HUES64 (cell line): ENCODE results near the gene UST.
"Not testable (repeated sequence)": the region's sequence is repeated elsewhere in the genome, so short reads cannot be mapped to it uniquely, and the experiment has no call there.

Experiments used
- H3K27ac ChIP-seq: 2 replicates; pipeline ENCODE4 v1.7.0; 2013; ENCODE audit warnings: low read depth, low read length, inconsistent platforms
- H3K27me3 ChIP-seq: 2 replicates; pipeline ENCODE4 v1.6.1; 2013; ENCODE audit warnings: mild to moderate bottlenecking, low read length; ENCODE audit not compliant: insufficient read depth
- H3K36me3 ChIP-seq: 2 replicates; pipeline ENCODE4 v1.6.1; 2013; ENCODE audit warnings: mild to moderate bottlenecking, low read length; ENCODE audit not compliant: insufficient read depth
- H3K4me1 ChIP-seq: 2 replicates; pipeline ENCODE4 v1.6.1; 2013; ENCODE audit warnings: mild to moderate bottlenecking, low read length, moderate library complexity; ENCODE audit not compliant: insufficient read depth
- H3K4me3 ChIP-seq: 2 replicates; pipeline ENCODE4 v1.5.1; 2013; ENCODE audit warnings: mild to moderate bottlenecking, low read length, moderate library complexity
- H3K9ac ChIP-seq: 2 replicates; pipeline ENCODE4 v1.6.1; 2013; ENCODE audit warnings: mild to moderate bottlenecking, low read depth, low read length
- H3K9me3 ChIP-seq: 2 replicates; pipeline ENCODE4 v1.6.1; 2013; ENCODE audit warnings: low read depth, low read length; ENCODE audit not compliant: insufficient read depth
- WGBS: fragments of 150-250, 120-280 bp; methylation state at CpG from one replicate; pipeline ENCODE4 v1.1.7; 2013; ENCODE audit warnings: missing lambda C conversion rate; 5-methylcytosine and 5-hydroxymethylcytosine counted together

The UST gene

DNA sequence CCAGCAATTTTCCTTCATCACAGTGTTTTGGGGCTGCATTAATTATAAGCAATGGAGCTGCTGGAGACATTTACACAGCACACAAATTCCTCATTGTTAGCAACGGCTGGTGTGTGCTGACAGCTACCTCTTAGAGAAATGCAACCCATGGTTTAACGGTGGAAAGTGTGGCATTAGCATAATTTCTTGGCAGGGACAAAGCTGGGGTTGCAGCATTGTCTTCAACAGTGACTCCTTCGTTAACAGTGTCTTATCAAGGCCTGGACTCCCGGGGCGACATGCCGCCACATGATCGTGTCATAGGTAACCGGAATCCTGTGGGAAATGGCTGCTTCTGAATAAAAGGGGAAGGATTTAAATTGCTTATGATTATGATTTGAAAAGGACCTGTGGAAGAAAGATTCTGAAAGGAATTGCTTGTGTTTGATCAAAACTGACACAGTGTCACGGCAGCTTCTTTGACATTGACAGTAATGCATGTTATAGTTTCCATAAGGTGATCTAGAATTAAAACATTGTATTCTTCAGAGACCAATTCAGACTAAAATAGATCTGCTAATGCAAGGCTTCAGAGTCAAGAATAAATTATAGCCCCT is 128.0 kb downstream of the UST start:
- Histone ChIP-seq H3K9ac (no peak overlapping the region), H3K4me3 (no peak overlapping the region)
- 75% methylated on average over 9 of the region's 9 CpGs for WGBS

DNA sequence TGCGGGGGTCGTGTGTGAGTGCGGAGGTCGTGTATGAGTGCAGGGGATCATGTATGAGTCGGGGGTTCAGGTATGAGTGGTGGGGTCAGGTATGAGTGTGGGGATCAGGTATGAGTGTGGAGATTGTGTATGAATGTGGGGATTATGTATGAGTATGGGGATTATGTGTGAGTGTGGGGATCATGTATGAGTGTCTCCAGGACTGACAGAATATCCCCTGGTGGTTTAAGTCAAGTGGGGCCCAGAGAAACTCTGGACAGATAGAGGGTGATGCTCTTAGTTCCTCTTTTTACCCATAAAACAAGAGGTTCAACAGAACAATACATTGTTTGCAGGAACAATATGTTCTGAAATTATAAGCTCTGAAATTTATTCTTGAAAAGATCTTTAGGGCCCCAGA is 131.9 kb downstream of the UST start:
- 95% methylated on average over 5 of the region's 5 CpGs for WGBS

More for the DNA sequence above, 128.0 kb downstream of the UST start:
- Histone ChIP-seq H3K36me3 (no peaks in the 10 kb centered on the region), H3K27me3 (no peaks in the 10 kb centered on the region), H3K27ac (no peak overlapping the region), H3K9me3 (no peaks in the 10 kb centered on the region), H3K4me1 (peaks cover 20% of the 10 kb centered on the region)

DNA sequence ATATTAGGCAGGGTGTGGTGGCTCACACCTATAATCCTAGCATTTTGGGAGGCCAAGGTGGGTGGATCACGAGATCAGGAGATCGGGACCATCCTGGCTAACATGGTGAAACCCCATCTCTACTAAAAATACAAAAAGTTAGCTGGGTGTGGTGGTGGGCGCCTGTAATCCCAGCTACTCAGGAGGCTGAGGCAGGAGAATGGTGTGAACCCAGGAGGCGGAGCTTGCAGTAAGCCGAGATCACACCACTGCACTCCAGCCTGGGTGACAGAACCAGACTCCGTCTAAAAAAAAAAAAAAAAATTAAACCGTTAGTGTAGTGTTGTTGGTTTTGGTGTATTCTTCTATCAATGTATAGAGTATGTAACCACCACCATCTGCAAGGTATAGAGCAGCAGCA is 133.9 kb downstream of the UST start:
- peaks cover 31% of the 10 kb centered on the region for H3K4me1 ChIP-seq
- H3K27me3 ChIP-seq: not testable (repeated sequence)
- WGBS: 86% methylated on average over 5 of the region's 7 CpGs

More for the DNA sequence above, 131.9 kb downstream of the UST start:
- Histone ChIP-seq H3K9ac (no peak overlapping the region), H3K4me3 (no peak overlapping the region), H3K36me3 (no peaks in the 10 kb centered on the region), H3K27ac (no peak overlapping the region), H3K27me3 (no peaks in the 10 kb centered on the region), H3K9me3 (no peaks in the 10 kb centered on the region), H3K4me1 (peaks cover 27% of the 10 kb centered on the region)

GRCh38 chr6:148881593-148882311 is 134.9 kb downstream of the UST start:
- WGBS: 83% methylated on average over 9 of the region's 9 CpGs
- no peak overlapping the region for H3K9ac ChIP-seq
- H3K27ac ChIP-seq: no peak overlapping the region
- H3K9me3 ChIP-seq: no peaks in the 10 kb centered on the region
- peaks cover 38% of the 10 kb centered on the region for H3K4me1 ChIP-seq
- no peak overlapping the region for H3K4me3 ChIP-seq
- H3K27me3 ChIP-seq: no peaks in the 10 kb centered on the region
- H3K36me3 ChIP-seq: no peaks in the 10 kb centered on the region

More for the DNA sequence above, 133.9 kb downstream of the UST start:
- not testable (repeated sequence) for H3K36me3 ChIP-seq, H3K9me3 ChIP-seq, H3K9ac ChIP-seq, H3K27ac ChIP-seq, H3K4me3 ChIP-seq

DNA sequence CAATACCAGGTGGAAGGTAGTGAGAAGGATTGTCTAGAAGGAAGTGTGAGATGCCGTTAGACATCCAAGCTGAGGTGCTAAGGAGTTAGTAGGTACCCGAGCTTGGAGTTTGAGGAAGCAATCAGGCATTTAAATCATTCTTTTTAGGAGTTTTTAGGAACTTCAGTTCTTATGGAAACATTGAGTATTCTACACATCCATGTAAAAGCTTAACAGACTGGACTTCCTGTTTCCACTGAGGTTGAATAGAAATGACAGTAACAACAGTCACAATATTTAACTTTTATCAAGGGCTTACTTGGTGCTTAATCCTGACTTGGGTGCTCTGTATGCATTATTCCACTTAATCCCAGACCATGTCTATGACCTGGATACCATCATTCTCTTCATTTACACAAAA is 136.4 kb downstream of the UST start:
- no peaks in the 10 kb centered on the region for H3K9me3 ChIP-seq
- no peak overlapping the region for H3K9ac ChIP-seq
- H3K36me3 ChIP-seq: peaks cover 11% of the 10 kb centered on the region; the same call in 1 of the 2 replicates
- no peaks in the 10 kb centered on the region for H3K27me3 ChIP-seq
- 94% methylated on average over 2 of the region's 2 CpGs for WGBS
- H3K4me1 ChIP-seq: peaks cover 38% of the 10 kb centered on the region
- no peak overlapping the region for H3K27ac ChIP-seq
- H3K4me3 ChIP-seq: no peak overlapping the region

GRCh38 chr6:148884461-148884860 is 137.6 kb downstream of the UST start:
- Histone ChIP-seq H3K4me3 (no peak overlapping the region), H3K27ac (no peak overlapping the region), H3K4me1 (peaks cover 38% of the 10 kb centered on the region), H3K9ac (no peak overlapping the region), H3K9me3 (no peaks in the 10 kb centered on the region), H3K36me3 (peaks cover 17% of the 10 kb centered on the region), H3K27me3 (no peaks in the 10 kb centered on the region)
- WGBS: 80% methylated on average over 2 of the region's 2 CpGs

- Histone ChIP-seq H3K27me3 (no peaks in the 10 kb centered on the region), H3K27ac (no peak overlapping the region; the same call in 1 of the 2 replicates), H3K36me3 (peaks cover 18% of the 10 kb centered on the region), H3K4me1 (peaks cover 38% of the 10 kb centered on the region), H3K4me3 (no peak overlapping the region), H3K9me3 (no peaks in the 10 kb centered on the region), H3K9ac (no peak overlapping the region)
- 91% methylated on average over 6 of the region's 6 CpGs for WGBS
Observed at GRCh38 chr6:148885136-148885865, 138.5 kb downstream of the UST start.

GRCh38 chr6:148885925-148886845 is 139.4 kb downstream of the UST start:
- WGBS: 84% methylated on average over 7 of the region's 7 CpGs
- no peak overlapping the region; the same call in 1 of the 2 replicates for H3K27ac ChIP-seq
- H3K9ac ChIP-seq: 0 out of 2 replicates have a peak overlapping the region, but pooled peaks have one; percentile 4
- peaks cover 38% of the 10 kb centered on the region for H3K4me1 ChIP-seq
- H3K36me3 ChIP-seq: peaks cover 24% of the 10 kb centered on the region
- no peaks in the 10 kb centered on the region for H3K9me3 ChIP-seq
- no peaks in the 10 kb centered on the region for H3K27me3 ChIP-seq
- no peak overlapping the region for H3K4me3 ChIP-seq

GRCh38 chr6:148887181-148887580 is 140.4 kb downstream of the UST start:
- Histone ChIP-seq H3K4me1 (peaks cover 38% of the 10 kb centered on the region), H3K36me3 (peaks cover 24% of the 10 kb centered on the region), H3K27ac (no peak overlapping the region), H3K27me3 (no peaks in the 10 kb centered on the region), H3K4me3 (no peak overlapping the region), H3K9me3 (no peaks in the 10 kb centered on the region), H3K9ac (no peak overlapping the region)
- WGBS: 94% methylated on average over 3 of the region's 3 CpGs

DNA sequence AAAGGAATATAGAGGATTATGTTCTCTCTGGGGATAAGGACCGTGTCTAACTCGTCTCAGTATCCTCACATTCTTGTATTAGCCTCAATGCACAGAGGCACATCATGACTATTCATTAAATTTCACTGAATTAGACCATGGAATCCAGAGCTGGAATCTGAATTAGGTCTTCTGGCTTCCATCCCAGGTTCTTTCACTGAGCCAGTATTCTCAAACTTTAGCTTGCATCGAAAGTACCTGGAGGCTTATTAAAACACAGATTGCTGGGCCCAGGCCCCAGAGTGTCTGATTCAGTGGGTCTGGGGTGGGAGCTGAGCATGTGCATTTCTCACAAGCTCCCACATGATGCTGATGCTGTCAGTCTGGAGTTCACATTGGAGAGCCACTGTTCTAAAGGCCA is 142.0 kb downstream of the UST start:
- Histone ChIP-seq H3K4me3 (no peak overlapping the region), H3K36me3 (peaks cover 31% of the 10 kb centered on the region), H3K27ac (no peak overlapping the region), H3K9me3 (no peaks in the 10 kb centered on the region), H3K4me1 (peaks cover 26% of the 10 kb centered on the region), H3K27me3 (no peaks in the 10 kb centered on the region), H3K9ac (no peak overlapping the region)
- 95% methylated on average over 3 of the region's 3 CpGs for WGBS
